NOMO-1 (cell line): ENCODE measurements around the gene TSPY2.
"Not testable (repeated sequence)": the region's sequence is repeated elsewhere in the genome, so short reads cannot be mapped to it uniquely, and the experiment has no call there.

Experiments used
- DNase-seq, 2 experiments: peaks; one replicate each; lab custom pipeline; 2025; ENCODE audit not compliant: unreplicated experiment in 2 of 2; lab: John Stamatoyannopoulos, UW

Gene TSPY2, protein sequence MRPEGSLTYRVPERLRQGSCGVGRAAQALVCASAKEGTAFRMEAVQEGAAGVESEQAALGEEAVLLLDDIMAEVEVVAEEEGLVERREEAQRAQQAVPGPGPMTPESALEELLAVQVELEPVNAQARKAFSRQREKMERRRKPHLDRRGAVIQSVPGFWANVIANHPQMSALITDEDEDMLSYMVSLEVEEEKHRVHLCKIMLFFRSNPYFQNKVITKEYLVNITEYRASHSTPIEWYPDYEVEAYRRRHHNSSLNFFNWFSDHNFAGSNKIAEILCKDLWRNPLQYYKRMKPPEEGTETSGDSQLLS

DNA sequence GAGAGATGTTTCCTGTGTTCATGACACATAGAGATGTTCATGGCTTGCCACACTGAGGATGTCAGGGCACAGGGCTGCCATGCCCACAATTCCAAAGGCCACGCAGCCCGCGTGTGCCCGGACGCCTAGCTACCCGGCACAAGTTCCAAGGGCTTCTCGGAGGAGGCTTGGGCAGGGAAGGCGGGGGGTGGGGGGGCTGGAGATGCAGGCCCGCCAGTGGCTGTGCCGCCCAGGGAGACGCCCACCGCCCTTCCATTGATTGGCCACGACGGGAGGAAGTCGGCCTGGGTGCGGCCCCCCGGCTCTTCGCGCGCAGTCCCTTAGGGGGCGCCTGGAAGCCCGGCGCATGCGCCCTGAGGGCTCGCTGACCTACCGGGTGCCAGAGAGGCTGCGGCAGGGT lies at the start of gene TSPY2:
TSS of gene TSPY2 (plus strand) at position 301 of the 400 bp plus-strand sequence. CDS start at position 347, 46 bp downstream.
- DNase-seq = not testable (repeated sequence)

DNA sequence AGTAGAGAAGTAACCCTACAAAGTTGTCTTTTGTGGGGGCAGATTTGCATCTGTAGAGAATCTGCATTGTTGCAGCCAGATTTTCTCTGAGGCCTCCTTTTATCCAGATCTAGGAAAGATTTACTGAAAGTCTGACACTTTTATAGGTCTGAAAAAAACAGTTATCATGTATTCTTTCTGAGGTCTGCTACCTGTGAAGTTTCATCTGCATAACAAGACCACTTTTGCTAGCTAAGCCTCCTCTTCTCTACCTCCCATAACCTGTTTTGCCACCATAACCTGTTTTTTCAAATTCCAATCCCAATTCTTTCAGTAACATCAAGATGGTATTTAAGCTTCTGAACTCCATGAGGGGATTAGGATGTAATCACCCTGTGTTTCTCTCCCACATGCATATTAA lies 36.5 kb upstream of the TSPY2 start:
- DNase-seq = not testable (repeated sequence)

DNA sequence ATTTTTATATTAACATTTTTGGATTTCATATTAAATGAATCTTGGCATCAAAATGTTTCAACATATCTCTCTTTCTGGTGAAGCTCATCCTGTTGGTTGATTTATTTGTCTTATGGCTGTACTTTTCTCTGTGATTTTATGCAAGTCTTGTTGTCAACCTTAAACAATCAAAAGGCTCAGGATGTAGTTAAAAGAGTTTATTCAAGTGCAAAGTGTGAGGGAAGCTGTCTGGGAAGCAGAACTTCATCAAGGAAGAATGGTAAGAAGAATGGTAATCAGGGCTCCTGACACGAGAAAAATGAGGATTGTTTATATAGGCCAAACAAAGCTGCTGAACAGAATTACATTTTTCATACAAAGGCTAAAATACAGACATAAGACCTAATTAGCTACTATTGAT lies 29.0 kb upstream of the TSPY2 start:
- DNase-seq = not testable (repeated sequence)

DNA sequence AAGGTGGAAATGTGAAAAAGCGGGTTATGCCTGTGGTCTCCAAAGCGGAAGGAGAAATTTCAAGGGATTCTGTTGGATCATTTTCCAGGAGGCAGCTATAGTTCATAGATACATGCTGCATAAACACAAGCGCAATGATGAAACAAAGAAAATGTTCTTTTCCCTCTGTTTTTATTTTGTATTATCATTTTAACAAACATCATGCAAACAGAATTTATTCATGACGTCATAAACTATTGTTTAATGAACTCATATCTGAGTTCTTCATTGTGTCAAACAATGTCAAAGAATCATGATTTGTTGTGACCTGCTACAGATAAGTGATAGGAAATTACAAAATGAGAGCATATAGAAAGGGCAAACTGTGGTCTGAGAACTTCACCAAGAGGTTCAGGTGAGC lies 23.8 kb downstream of the TSPY2 start:
- not testable (repeated sequence) for DNase-seq
